NT2/D1 (cell line): ENCODE data around the gene CNPY1.
"Not testable (repeated sequence)": the region's sequence is repeated elsewhere in the genome, so short reads cannot be mapped to it uniquely, and the experiment has no call there.

Source experiments
- DNase-seq: peaks from one replicate; pipeline ENCODE4 v3.0.0-alpha.2; 2011; ENCODE audit warnings: low read depth, low spot score
- H3K27me3 ChIP-seq: 2 replicates; pipeline ENCODE4 v1.6.0; 2011; ENCODE audit warnings: mild to moderate bottlenecking; ENCODE audit not compliant: insufficient read length, insufficient read depth
- H3K36me3 ChIP-seq: 2 replicates; pipeline ENCODE4 v1.6.1; 2011; ENCODE audit warnings: mild to moderate bottlenecking, low read length, mixed read lengths; ENCODE audit not compliant: insufficient read depth, insufficient read length
- H3K4me1 ChIP-seq: 2 replicates; pipeline ENCODE4 v1.5.1; 2011; ENCODE audit not compliant: insufficient read depth, insufficient read length
- H3K4me3 ChIP-seq: 2 replicates; pipeline ENCODE4 v1.5.1; 2011; ENCODE audit warnings: low read depth; ENCODE audit not compliant: insufficient read length
- H3K9ac ChIP-seq: 2 replicates; pipeline ENCODE4 v1.6.0; 2011; ENCODE audit warnings: low read depth; ENCODE audit not compliant: insufficient read length
- H3K9me3 ChIP-seq: 2 replicates; pipeline ENCODE4 v1.5.1; 2011; ENCODE audit warnings: mild to moderate bottlenecking, low read length; ENCODE audit not compliant: insufficient read depth
- SUZ12 ChIP-seq: IDR thresholded peaks from 2 replicates; pipeline ENCODE4 v1.6.1; 2011; ENCODE audit not compliant: insufficient read length, insufficient read depth; ENCODE audit errors: extremely low read depth
- YY1 ChIP-seq: IDR thresholded peaks from 2 replicates; pipeline ENCODE4 v1.6.1; 2011; ENCODE audit not compliant: insufficient read length, insufficient read depth
- ZNF274 ChIP-seq: IDR thresholded peaks from 2 replicates; pipeline ENCODE4 v1.6.1; 2011; ENCODE audit warnings: mild to moderate bottlenecking, low read depth, low read length

CNPY1 gene

DNA sequence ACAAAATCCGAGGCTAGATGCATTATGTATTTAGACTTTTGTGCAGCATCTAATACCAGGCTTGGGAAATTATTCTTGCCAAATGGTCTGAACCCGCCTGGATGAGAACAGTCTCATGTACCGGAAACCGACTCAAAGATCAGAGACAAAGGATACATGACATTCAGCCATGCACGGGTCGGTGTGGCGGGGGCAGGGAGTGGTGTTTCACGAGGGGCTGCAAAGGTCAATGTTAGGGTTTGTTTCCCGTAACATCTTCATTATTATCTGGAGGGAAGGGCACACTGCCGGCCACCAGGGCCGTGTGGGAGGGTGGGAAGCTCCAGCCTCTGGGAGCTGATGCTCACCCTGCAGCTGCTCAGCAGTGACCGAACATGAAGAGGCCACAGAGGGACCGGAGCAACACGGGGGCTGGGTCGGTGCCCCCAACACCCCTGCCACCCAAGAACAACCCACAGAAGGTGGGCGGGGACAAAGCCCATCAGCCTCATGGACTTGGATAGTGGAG is 23.1 kb downstream of the CNPY1 start:
- Histone ChIP-seq H3K9me3 (no peaks in the 10 kb centered on the region), H3K9ac (no peak overlapping the region), H3K36me3 (no peaks in the 10 kb centered on the region), H3K27me3 (peaks cover 9% of the 10 kb centered on the region), H3K4me3 (no peak overlapping the region), H3K4me1 (no peaks in the 10 kb centered on the region)
- TF ChIP-seq YY1: no peak
- TF ChIP-seq ZNF274: no peak
- no peak for TF ChIP-seq SUZ12
- DNase-seq: no peak

DNA sequence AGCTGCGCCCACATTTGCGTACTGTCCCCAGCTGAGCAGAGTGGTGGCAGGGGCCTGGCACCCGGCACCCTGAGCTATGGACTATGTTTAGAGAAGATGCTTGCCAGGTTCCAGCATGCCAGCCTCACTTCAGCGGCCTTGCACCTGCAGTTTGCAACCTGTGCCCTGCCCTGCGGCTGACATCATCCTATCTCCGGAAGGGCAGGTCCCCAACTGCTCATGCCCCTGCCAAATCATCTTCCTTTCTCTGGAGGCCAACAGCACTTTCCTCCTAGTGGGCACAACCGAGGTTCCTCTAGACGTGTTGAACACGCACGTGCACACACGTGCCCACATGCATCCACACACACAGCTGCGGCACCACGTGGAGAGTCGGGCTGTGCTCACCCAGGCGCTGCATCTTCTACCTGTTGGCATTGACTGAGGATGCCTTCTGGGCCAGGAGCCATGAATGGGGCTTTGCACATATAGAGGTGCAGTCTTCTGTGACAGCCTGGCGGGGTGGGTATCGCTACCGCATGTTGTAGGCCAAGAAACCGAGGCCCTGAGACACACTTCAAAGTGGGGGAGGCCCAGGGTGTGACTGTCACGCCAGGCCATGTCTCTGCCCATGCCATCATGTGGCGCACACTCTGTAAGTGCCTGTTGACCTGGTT is 24.5 kb downstream of the CNPY1 start:
- DNase-seq: no peak
- H3K9ac ChIP-seq: no peak overlapping the region
- H3K9me3 ChIP-seq: no peaks in the 10 kb centered on the region
- H3K27me3 ChIP-seq: peaks cover 22% of the 10 kb centered on the region
- TF ChIP-seq YY1: no peak
- no peak for TF ChIP-seq SUZ12
- no peak for TF ChIP-seq ZNF274
- H3K4me3 ChIP-seq: no peak overlapping the region
- no peaks in the 10 kb centered on the region for H3K36me3 ChIP-seq
- H3K4me1 ChIP-seq: no peaks in the 10 kb centered on the region

DNA sequence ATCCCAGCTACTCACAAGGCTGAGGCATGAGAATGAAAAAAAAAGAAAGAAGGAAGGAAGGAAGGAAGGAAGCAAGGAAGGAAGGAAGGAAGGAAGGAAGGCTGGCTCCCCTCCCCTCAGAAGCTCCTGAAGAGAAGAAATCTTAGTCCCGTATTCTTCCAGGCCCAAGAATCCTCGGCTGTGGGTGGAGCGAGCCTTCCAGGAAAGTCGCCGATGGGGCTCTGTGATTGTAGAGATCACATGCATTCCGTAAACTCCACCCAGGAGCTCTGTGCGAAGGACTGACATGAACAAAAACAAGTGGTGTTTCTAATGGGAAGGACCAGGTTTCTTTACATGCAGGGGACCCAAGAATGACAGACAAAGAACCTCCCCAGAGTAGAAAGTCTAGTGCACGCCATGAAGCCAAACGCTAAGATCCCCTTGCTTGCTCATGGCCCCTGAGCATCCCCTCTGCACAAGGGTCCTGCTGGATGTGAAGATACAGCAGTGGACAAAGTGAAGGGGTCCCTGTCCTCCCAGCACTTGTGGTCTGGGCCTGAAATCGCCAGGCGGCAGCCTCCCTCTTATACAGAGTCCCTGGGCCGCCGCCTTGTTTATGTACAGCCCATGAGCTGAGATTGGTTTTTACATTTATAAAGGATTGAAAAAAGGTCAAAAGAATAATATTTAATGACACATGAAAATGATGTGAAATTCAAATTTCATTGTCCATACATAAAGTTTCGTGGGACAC is 25.2 kb downstream of the CNPY1 start:
- DNase-seq: no peak
- H3K9me3 ChIP-seq: no peaks in the 10 kb centered on the region
- TF ChIP-seq YY1 (no peak), SUZ12 (no peak), ZNF274 (no peak)
- no peak overlapping the region for H3K9ac ChIP-seq
- peaks cover 24% of the 10 kb centered on the region for H3K27me3 ChIP-seq
- no peaks in the 10 kb centered on the region for H3K4me1 ChIP-seq
- H3K4me3 ChIP-seq: no peak overlapping the region
- H3K36me3 ChIP-seq: no peaks in the 10 kb centered on the region

DNA sequence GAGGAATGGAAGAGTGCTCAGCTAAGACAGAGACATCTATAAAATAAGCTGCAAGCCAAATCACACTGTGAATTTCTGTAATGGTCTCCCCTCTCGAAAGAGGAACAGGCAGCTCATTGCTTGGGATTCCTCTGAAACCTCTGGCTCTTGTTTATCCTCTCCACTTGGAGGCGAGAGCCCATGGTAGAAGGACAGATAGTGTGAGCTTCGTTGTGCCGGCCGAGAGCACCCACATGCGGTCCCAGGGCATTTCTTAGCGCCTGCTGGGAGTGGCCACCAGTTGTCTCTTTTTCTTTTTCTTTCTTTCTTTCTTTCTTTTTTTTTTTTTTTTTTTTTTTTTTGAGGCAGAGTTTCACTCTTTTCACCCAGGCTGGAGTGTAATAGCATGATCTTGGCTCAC is 26.2 kb downstream of the CNPY1 start:
- Histone ChIP-seq H3K36me3 (no peaks in the 10 kb centered on the region), H3K9me3 (no peaks in the 10 kb centered on the region), H3K9ac (no peak overlapping the region), H3K4me3 (no peak overlapping the region), H3K4me1 (no peaks in the 10 kb centered on the region), H3K27me3 (peaks cover 33% of the 10 kb centered on the region)
- no peak for TF ChIP-seq ZNF274
- no peak for TF ChIP-seq YY1
- no peak for TF ChIP-seq SUZ12
- no peak for DNase-seq

DNA sequence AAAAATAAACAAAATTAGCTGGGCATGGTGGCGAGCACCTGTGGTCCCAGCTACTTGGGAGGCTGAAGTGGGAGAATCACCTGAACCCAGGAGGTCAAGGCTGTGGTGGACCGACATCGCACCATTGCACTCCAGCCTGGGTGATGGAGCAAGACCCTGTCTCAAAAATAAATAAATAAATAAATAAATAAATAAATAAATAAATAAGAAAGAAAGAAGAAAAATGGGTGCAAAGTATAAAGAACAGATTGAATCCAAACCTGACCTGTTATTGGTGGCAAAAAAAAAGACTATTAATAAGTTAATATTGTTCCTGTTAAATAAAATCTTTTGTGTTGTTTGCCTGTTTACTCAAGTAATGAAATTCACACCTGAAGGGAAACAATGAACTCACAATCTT is 27.0 kb downstream of the CNPY1 start:
- not testable (repeated sequence) for DNase-seq, H3K9ac ChIP-seq, H3K9me3 ChIP-seq, H3K4me1 ChIP-seq, H3K4me3 ChIP-seq, H3K36me3 ChIP-seq
- H3K27me3 ChIP-seq: peaks cover 37% of the 10 kb centered on the region

DNA sequence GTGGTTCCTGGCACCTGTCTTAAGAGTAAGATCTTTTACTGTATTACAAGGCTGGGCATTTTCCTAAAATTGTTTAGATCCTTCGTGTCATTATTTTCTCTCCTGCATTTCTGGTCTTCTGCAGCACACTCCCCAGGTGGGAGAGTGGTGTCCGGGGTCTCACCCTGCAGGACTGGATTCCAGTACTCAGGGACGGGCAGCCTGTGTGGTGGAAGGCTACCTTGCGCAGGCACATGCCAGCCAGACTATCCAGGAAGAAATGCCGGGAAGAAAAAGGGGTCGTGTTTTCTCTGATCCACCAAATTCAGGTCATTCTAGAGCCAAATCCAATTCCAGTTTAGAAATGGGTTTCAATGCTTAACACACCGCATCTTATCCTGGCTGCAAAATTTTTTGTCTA is 27.7 kb downstream of the CNPY1 start:
- H3K4me3 ChIP-seq: no peak overlapping the region
- H3K27me3 ChIP-seq: peaks cover 40% of the 10 kb centered on the region
- H3K36me3 ChIP-seq: no peaks in the 10 kb centered on the region
- no peaks in the 10 kb centered on the region for H3K9me3 ChIP-seq
- TF ChIP-seq SUZ12: no peak
- TF ChIP-seq YY1: no peak
- no peak for TF ChIP-seq ZNF274
- H3K4me1 ChIP-seq: no peaks in the 10 kb centered on the region
- DNase-seq: no peak
- no peak overlapping the region for H3K9ac ChIP-seq

DNA sequence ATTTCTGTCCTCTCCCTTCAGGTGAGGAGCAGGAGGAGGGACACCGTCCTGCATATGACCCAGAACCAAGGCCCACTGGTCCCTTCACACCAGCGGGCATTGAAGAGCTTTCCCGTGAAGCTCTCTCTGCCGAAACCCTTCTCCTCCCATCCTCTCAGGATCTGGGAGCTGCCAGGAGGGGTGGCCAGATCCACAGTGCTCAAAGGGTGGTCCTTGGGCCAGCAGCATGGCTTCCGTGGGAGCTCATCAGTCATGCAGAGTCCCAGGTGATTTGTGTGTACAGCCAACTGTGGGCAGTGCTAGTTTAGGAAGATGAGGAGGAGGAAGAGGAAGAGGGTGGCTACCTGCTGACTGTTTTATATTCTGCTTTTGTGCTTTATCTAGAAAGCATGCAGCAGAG is 28.4 kb downstream of the CNPY1 start:
- Histone ChIP-seq H3K36me3 (no peaks in the 10 kb centered on the region), H3K27me3 (peaks cover 46% of the 10 kb centered on the region), H3K4me3 (no peak overlapping the region), H3K4me1 (no peaks in the 10 kb centered on the region), H3K9ac (no peak overlapping the region), H3K9me3 (no peaks in the 10 kb centered on the region)
- no peak for TF ChIP-seq YY1
- TF ChIP-seq ZNF274: no peak
- TF ChIP-seq SUZ12: no peak
- DNase-seq: no peak
